ENCODE measurements around the gene PTBP1.
"Not testable (repeated sequence)": the region's sequence is repeated elsewhere in the genome, so short reads cannot be mapped to it uniquely, and the experiment has no call there.

PTBP1 gene

GRCh38 chr19:834216-834615, 37.0 kb downstream of the PTBP1 start:
- FAIRE-seq, result no peak

GRCh38 chr19:835210-835810, 38.1 kb downstream of the PTBP1 start:
- FAIRE-seq, result no peak

- FAIRE-seq, result no peak
Observed at GRCh38 chr19:840519-841206, 43.4 kb downstream of the PTBP1 start, which contains the start of gene PRTN3. PRTN3 (plus strand) TSS chr19:840999; CDS start chr19:841009, 10 bp downstream.

GRCh38 chr19:842802-843179, 45.5 kb downstream of the PTBP1 start:
- not testable (repeated sequence) for FAIRE-seq

GRCh38 chr19:843180-843835, 46.1 kb downstream of the PTBP1 start:
- FAIRE-seq, result no peak

GRCh38 chr19:843836-844545, 46.7 kb downstream of the PTBP1 start:
- FAIRE-seq, result no peak

- FAIRE-seq, result no peak
Observed at GRCh38 chr19:844546-844971, 47.3 kb downstream of the PTBP1 start.

- no peak for FAIRE-seq
Observed at GRCh38 chr19:845707-846521, 48.7 kb downstream of the PTBP1 start.

- FAIRE-seq, result no peak
Observed at GRCh38 chr19:848386-848921, 51.2 kb downstream of the PTBP1 start.

- FAIRE-seq, result not testable (repeated sequence)
Observed at GRCh38 chr19:849195-849594, 51.9 kb downstream of the PTBP1 start.

- FAIRE-seq, result no peak
Observed at GRCh38 chr19:850221-850978, 53.1 kb downstream of the PTBP1 start.

- no peak for FAIRE-seq
Observed at GRCh38 chr19:850979-851335, 53.7 kb downstream of the PTBP1 start.

GRCh38 chr19:852136-853013, 55.1 kb downstream of the PTBP1 start, which contains the start of gene ELANE:
ELANE (plus strand) TSS chr19:852303; CDS start chr19:852329, 26 bp downstream.
- FAIRE-seq, result no peak

GRCh38 chr19:853014-853585, 55.8 kb downstream of the PTBP1 start:
- FAIRE-seq, result no peak

- not testable (repeated sequence) for FAIRE-seq
Observed at GRCh38 chr19:853614-854220, 56.5 kb downstream of the PTBP1 start.

GRCh38 chr19:854549-854948, 57.3 kb downstream of the PTBP1 start:
- peak; percentile 98 for FAIRE-seq

GRCh38 chr19:855142-855541, 57.9 kb downstream of the PTBP1 start:
- FAIRE-seq, result no peak

GRCh38 chr19:855566-856120, 58.4 kb downstream of the PTBP1 start:
- FAIRE-seq, result no peak

- no peak for FAIRE-seq
Observed at GRCh38 chr19:858284-858683, 61.0 kb downstream of the PTBP1 start.
